Osteoblast (primary cell): ENCODE measurements around the gene CNTN5. TPM values are rescaled to one million over a fixed set of nuclear protein-coding genes. Genes with fewer than 3 reads are reported as not detected.

Source experiments
- DNase-seq: peaks from one replicate; pipeline ENCODE4 v3.0.0; 2011; ENCODE audit warnings: low spot score, mixed read lengths; ENCODE audit not compliant: insufficient read length; ENCODE audit errors: missing footprints
- H2AFZ ChIP-seq: 2 replicates; pipeline ENCODE4 v1.6.0; 2011; ENCODE audit warnings: mild to moderate bottlenecking, low read length
- H3K27ac ChIP-seq: 2 replicates; pipeline ENCODE4 v1.5.1; 2011; ENCODE audit warnings: mild to moderate bottlenecking, low read depth, low read length, moderate library complexity
- H3K27me3 ChIP-seq: 2 replicates; pipeline ENCODE4 v1.6.0; 2012; ENCODE audit warnings: mild to moderate bottlenecking, control low read depth, inconsistent platforms, low read length, moderate library complexity; ENCODE audit not compliant: insufficient read depth
- H3K36me3 ChIP-seq: 2 replicates; pipeline ENCODE4 v1.5.1; 2011; ENCODE audit warnings: mild to moderate bottlenecking, low read length, control low read depth, moderate library complexity; ENCODE audit not compliant: insufficient read depth
- H3K4me1 ChIP-seq: 2 replicates; pipeline ENCODE4 v1.5.1; 2011; ENCODE audit warnings: mild to moderate bottlenecking, low read length, control low read depth, moderate library complexity; ENCODE audit not compliant: insufficient read depth
- H3K4me2 ChIP-seq: 2 replicates; pipeline ENCODE4 v1.6.0; 2011; ENCODE audit warnings: mild to moderate bottlenecking, low read length; ENCODE audit not compliant: insufficient read depth
- H3K4me3 ChIP-seq: fragments of 200-600 bp; sonication (generic); 3 replicates; pipeline ENCODE4 v1.5.1; 2012; ENCODE audit warnings: mild to moderate bottlenecking, low read length, inconsistent platforms; ENCODE audit not compliant: insufficient read depth
- H3K79me2 ChIP-seq: 2 replicates; pipeline ENCODE4 v1.6.0; 2012; ENCODE audit warnings: mild to moderate bottlenecking, low read length, control low read depth, inconsistent platforms; ENCODE audit not compliant: insufficient read depth
- H3K9me3 ChIP-seq: 2 replicates; pipeline ENCODE4 v1.5.1; 2011; ENCODE audit warnings: low read depth, low read length, control low read depth
- H4K20me1 ChIP-seq: 2 replicates; pipeline ENCODE4 v1.6.0; 2012; ENCODE audit warnings: mild to moderate bottlenecking, low read length, control low read depth; ENCODE audit not compliant: insufficient read depth
- CTCF ChIP-seq: IDR thresholded peaks from 2 replicates; pipeline ENCODE4 v1.5.1; 2011; ENCODE audit warnings: mild to moderate bottlenecking, low read depth, low read length, moderate library complexity; ENCODE audit errors: extremely low read depth
- total RNA-seq: library from RNA; depleted of rRNA; stranded (reverse); fragments of >200 nt; gene quantifications from 2 replicates; pipeline ENCODE4 v1.2.3, GENCODE V29; 2012

The CNTN5 gene
- total RNA-seq, 1 donor = not detected

- Histone ChIP-seq H3K27me3 (no peaks in the 10 kb centered on the region), H3K27ac (no peak overlapping the region), H4K20me1 (no peaks in the 10 kb centered on the region), H3K4me3 (no peak overlapping the region), H3K4me1 (no peaks in the 10 kb centered on the region), H3K9me3 (peaks cover 3% of the 10 kb centered on the region), H3K36me3 (no peaks in the 10 kb centered on the region), H3K79me2 (no peaks in the 10 kb centered on the region), H3K4me2 (no peak overlapping the region), H2AFZ (no peak overlapping the region)
- DNase-seq = no peak
- no peak for TF ChIP-seq CTCF
Measured at GRCh38 chr11:100229086-100229485, 1208.3 kb downstream of the CNTN5 start.

GRCh38 chr11:100232006-100232405 lies 1211.3 kb downstream of the CNTN5 start:
- Histone ChIP-seq H3K4me2 (no peak overlapping the region), H4K20me1 (no peaks in the 10 kb centered on the region), H3K4me3 (no peak overlapping the region), H3K36me3 (no peaks in the 10 kb centered on the region), H3K79me2 (no peaks in the 10 kb centered on the region), H3K4me1 (no peaks in the 10 kb centered on the region), H3K27ac (no peak overlapping the region), H2AFZ (no peak overlapping the region), H3K27me3 (no peaks in the 10 kb centered on the region), H3K9me3 (peaks cover 3% of the 10 kb centered on the region)
- no peak for TF ChIP-seq CTCF
- DNase-seq = no peak

DNA sequence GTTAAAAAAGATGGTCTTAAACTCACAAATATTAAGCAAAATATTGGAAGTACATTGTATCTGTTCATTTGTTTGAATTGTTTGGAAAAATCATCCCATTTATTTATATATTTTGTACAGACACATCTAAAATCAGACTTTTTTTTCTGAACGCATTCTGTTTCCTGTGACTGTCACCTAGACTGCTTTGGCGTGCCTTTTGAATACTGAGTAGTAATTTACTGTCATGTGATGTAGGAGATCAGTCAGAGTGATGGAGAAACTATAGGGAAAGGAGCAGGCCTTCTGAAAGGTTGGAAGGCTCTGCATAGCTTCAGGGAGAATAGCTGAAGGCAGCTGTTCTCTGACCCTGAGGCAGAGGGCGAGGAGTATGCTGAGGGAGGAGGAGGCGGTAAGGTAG lies 1214.3 kb downstream of the CNTN5 start:
- H4K20me1 ChIP-seq = no peaks in the 10 kb centered on the region
- no peak for TF ChIP-seq CTCF
- H3K4me3 ChIP-seq = no peak overlapping the region
- no peaks in the 10 kb centered on the region for H3K27me3 ChIP-seq
- H3K4me1 ChIP-seq = no peaks in the 10 kb centered on the region
- H3K27ac ChIP-seq = no peak overlapping the region
- no peak overlapping the region for H2AFZ ChIP-seq
- no peaks in the 10 kb centered on the region for H3K36me3 ChIP-seq
- DNase-seq = no peak
- no peak overlapping the region for H3K4me2 ChIP-seq
- H3K79me2 ChIP-seq = no peaks in the 10 kb centered on the region
- H3K9me3 ChIP-seq = peaks cover 3% of the 10 kb centered on the region

GRCh38 chr11:100240025-100240539 lies 1219.3 kb downstream of the CNTN5 start:
- no peaks in the 10 kb centered on the region for H4K20me1 ChIP-seq
- no peaks in the 10 kb centered on the region for H3K9me3 ChIP-seq
- no peaks in the 10 kb centered on the region for H3K27me3 ChIP-seq
- DNase-seq = no peak
- no peaks in the 10 kb centered on the region for H3K36me3 ChIP-seq
- H3K79me2 ChIP-seq = no peaks in the 10 kb centered on the region
- H3K4me2 ChIP-seq = no peak overlapping the region
- no peak overlapping the region for H3K4me3 ChIP-seq
- no peak overlapping the region for H2AFZ ChIP-seq
- H3K4me1 ChIP-seq = no peaks in the 10 kb centered on the region
- no peak for TF ChIP-seq CTCF
- no peak overlapping the region for H3K27ac ChIP-seq
